CD4-positive, alpha-beta T cell treated with Interleukin-15 for 4 hours (primary cell): ENCODE measurements around the gene TEX30.
"Not testable (repeated sequence)": the region's sequence is repeated elsewhere in the genome, so short reads cannot be mapped to it uniquely, and the experiment has no call there.

Experiments
- DNase-seq: peaks from one replicate; pipeline ENCODE4 v3.0.0-alpha.2; 2020; ENCODE audit warnings: low spot score

The TEX30 gene

GRCh38 chr13:102773441-102774213 is at the start of gene TEX30:
Gene TEX30, minus strand, starts transcription at chr13:102773786. Its CDS starts 3,760 bp downstream, at chr13:102770026.
- peak; percentile 86 for DNase-seq

GRCh38 chr13:102817907-102818306 is 44.3 kb upstream of the TEX30 start:
- DNase-seq: no peak

GRCh38 chr13:102817241-102817640 is 43.7 kb upstream of the TEX30 start:
- DNase-seq: no peak

- no peak for DNase-seq
These were observed 43.1 kb upstream of the TEX30 start for GRCh38 chr13:102816708-102817107.

- no peak for DNase-seq
These were observed 42.2 kb upstream of the TEX30 start for GRCh38 chr13:102815788-102816187.

GRCh38 chr13:102814793-102815192 is 41.2 kb upstream of the TEX30 start:
- no peak for DNase-seq

GRCh38 chr13:102814025-102814607 is 40.5 kb upstream of the TEX30 start:
- no peak for DNase-seq

- DNase-seq: no peak
These were observed 39.2 kb upstream of the TEX30 start for GRCh38 chr13:102812611-102813287.

- DNase-seq: no peak
These were observed 34.1 kb upstream of the TEX30 start for GRCh38 chr13:102807699-102808098.

- DNase-seq: no peak
These were observed 32.1 kb upstream of the TEX30 start for GRCh38 chr13:102805680-102806079.

- DNase-seq: peak; percentile 83
These were observed 26.8 kb upstream of the TEX30 start for GRCh38 chr13:102800145-102801041.

- no peak for DNase-seq
These were observed 26.0 kb upstream of the TEX30 start for GRCh38 chr13:102799426-102800144.

GRCh38 chr13:102798581-102799425 is 25.2 kb upstream of the TEX30 start, which contains the start of the genes BIVM and POGLUT2:
Gene BIVM, plus strand, starts transcription at chr13:102799119. Its CDS starts 8,149 bp downstream, at chr13:102807268.
Gene POGLUT2, minus strand, starts transcription at chr13:102798976. Its CDS starts 306 bp downstream, at chr13:102798670.
- DNase-seq: peak; percentile 68

- no peak for DNase-seq
These were observed 20.2 kb upstream of the TEX30 start for GRCh38 chr13:102793611-102794355.

GRCh38 chr13:102792396-102792795 is 18.8 kb upstream of the TEX30 start:
- DNase-seq: no peak

GRCh38 chr13:102788683-102789082 is 15.1 kb upstream of the TEX30 start:
- DNase-seq: no peak

- no peak for DNase-seq
These were observed 10.9 kb upstream of the TEX30 start for GRCh38 chr13:102784483-102784882.

GRCh38 chr13:102781591-102781990 is 8.0 kb upstream of the TEX30 start:
- no peak for DNase-seq

GRCh38 chr13:102780656-102781055 is 7.1 kb upstream of the TEX30 start:
- DNase-seq: not testable (repeated sequence)
